Sciatic nerve (tissue), 1 donor: ENCODE results near the gene TSSK3. TPM values are rescaled to one million over a fixed set of nuclear protein-coding genes. Genes with fewer than 3 reads are reported as not detected.

ENCODE experiments used
- total RNA-seq: library from RNA; stranded (reverse); fragmentation: NEBNext Ultra II Directional; extraction: Animal tissue kit (Norgen Biotek cat#: 25700); gene quantifications from one replicate; pipeline ENCODE4 v1.2.1, GENCODE V29; 2021
- donor health status: DM: no; HTN: no; CAD: no.

Gene TSSK3
- total RNA-seq, 1 donor from 2014 or later, result 5.1 TPM

Other genes starting within 250 kb of the TSSK3 start
- 49.5 TPM for gene TXLNA, start 182.9 kb upstream of the TSSK3 start, total RNA-seq
- 3.7 TPM for gene CCDC28B, start 161.9 kb upstream of the TSSK3 start, total RNA-seq
- 1.1 TPM for gene IQCC, start 156.9 kb upstream of the TSSK3 start, total RNA-seq
- gene DCDC2B, start 153.4 kb upstream of the TSSK3 start, total RNA-seq, result not detected
- 27.0 TPM for gene TMEM234, start 140.2 kb upstream of the TSSK3 start, total RNA-seq
- 92.3 TPM for gene EIF3I, start 140.1 kb upstream of the TSSK3 start, total RNA-seq
- gene FAM167B, start 115.3 kb upstream of the TSSK3 start, total RNA-seq, result 16.1 TPM
- gene LCK, start 111.3 kb upstream of the TSSK3 start, total RNA-seq, result 3.2 TPM
- gene HDAC1, start 70.5 kb upstream of the TSSK3 start, total RNA-seq, result 54.7 TPM
- 126 TPM for gene MARCKSL1, start 26.3 kb upstream of the TSSK3 start, total RNA-seq
- 12.0 TPM for gene FAM229A, start 54 bp upstream of the TSSK3 start, total RNA-seq
- gene BSDC1, start 31.9 kb downstream of the TSSK3 start, total RNA-seq, result 83.1 TPM
- 0.04 TPM for gene ZBTB8B, start 102.5 kb downstream of the TSSK3 start, total RNA-seq
- gene ZBTB8A, start 176.9 kb downstream of the TSSK3 start, total RNA-seq, result 8.9 TPM